Fibroblast of pulmonary artery (primary cell): ENCODE results near the gene RNF212.

Experiments used
- DNase-seq: peaks from one replicate; pipeline ENCODE4 v3.0.0-alpha.2; 2010; ENCODE audit warnings: low read depth
- H3K4me3 ChIP-seq: replicated peaks from 2 replicates; pipeline ENCODE4 v1.5.1; 2011; ENCODE audit warnings: low read depth, mild to moderate bottlenecking, control low read depth, low read length, moderate library complexity
- TF ChIP-seq, protein P1 (sequence below): IDR thresholded peaks from 2 replicates; pipeline ENCODE4 v1.5.1; 2011; ENCODE audit warnings: mild to moderate bottlenecking, control low read depth, low read length, inconsistent platforms; ENCODE audit errors: missing control alignments

The RNF212 gene

DNA sequence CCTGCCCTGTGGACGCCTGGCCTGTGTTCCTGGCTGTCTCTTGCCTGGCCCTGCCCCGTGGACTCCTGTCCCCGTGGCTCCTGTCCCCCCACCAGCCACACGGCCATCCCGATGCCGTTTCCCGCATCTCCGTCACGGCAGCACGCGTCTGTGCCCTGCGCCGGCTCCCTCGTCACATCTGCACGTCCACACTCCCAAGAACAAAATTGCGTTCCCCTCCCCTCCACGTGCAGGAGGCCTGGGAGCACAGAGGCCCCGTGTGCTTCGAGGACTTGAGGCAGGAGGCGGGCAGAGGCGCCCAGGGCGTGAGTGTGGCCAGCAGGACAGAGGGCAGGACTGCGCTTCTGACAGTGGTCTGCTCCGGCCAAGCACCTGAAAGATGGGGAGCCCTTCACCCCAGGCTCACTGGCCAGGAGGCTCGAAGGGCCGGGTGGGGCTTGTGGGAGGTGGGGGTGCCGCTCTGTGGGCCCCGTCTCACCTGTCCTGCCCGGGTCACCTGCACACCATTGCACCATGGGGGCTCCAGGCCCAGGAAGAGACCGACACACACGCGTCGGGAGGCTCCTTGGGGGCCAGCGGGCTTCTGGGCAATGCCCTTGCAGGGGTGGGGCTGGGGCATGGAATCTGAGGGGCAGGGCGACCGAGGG lies 84.7 kb downstream of the RNF212 start:
- no peak for DNase-seq
- TF ChIP-seq, protein P1, sequence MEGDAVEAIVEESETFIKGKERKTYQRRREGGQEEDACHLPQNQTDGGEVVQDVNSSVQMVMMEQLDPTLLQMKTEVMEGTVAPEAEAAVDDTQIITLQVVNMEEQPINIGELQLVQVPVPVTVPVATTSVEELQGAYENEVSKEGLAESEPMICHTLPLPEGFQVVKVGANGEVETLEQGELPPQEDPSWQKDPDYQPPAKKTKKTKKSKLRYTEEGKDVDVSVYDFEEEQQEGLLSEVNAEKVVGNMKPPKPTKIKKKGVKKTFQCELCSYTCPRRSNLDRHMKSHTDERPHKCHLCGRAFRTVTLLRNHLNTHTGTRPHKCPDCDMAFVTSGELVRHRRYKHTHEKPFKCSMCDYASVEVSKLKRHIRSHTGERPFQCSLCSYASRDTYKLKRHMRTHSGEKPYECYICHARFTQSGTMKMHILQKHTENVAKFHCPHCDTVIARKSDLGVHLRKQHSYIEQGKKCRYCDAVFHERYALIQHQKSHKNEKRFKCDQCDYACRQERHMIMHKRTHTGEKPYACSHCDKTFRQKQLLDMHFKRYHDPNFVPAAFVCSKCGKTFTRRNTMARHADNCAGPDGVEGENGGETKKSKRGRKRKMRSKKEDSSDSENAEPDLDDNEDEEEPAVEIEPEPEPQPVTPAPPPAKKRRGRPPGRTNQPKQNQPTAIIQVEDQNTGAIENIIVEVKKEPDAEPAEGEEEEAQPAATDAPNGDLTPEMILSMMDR, result no peak
- no peak overlapping the region for H3K4me3 ChIP-seq

DNA sequence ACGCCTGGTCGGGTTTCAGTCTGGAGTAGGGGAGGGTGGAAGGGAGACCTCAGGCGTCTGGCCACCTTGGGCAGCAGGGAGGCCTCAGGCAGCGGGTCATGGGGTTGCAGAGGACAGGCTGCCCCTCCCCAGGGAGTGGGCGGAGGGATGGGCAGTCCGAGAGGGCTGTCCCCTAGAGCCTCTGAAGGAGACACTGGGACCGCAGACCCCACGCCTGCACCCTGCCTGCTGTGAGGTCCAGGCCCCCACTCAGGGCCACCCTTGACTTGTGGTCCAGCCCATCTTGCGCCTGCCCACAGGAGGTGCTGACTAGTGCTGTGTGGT lies 85.5 kb downstream of the RNF212 start:
- no peak overlapping the region for H3K4me3 ChIP-seq
- TF ChIP-seq, protein P1, result no peak
- no peak for DNase-seq

DNA sequence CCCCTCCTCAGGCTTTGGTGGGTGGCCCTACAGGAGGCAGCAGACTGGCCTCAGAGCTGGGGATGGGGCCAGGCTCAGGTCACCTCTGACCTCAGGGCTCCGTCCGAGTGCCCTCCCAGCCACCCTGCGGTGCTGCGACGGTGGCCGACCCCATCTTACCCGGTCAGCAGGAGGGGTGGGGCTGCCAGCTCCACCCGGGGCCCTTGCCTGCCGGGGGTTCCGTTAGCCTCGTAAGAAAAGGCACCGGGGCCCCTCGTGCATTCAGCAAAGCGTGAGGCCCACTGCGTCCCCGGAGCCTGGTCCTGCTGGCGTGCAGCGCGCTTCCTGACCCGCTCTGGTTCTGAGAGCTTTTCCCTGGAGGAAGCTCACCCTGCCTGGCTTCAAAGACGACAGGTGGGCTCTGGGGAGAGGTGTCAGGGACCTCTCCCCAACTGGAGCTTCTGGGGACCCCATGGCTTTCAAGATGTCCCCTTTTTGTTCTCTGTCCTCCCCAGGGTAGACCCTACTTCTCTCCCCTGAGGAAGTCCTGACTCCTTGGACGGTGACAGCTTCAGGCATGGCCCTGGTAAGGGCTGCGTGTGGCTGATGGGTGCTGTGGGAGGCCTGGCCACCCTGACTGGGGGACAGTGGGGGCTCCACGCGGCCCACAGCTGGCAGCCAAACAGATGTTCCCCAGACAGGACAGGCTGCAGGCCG lies 86.0 kb downstream of the RNF212 start:
- no peak overlapping the region for H3K4me3 ChIP-seq
- DNase-seq, result no peak
- TF ChIP-seq, protein P1, result no peak

DNA sequence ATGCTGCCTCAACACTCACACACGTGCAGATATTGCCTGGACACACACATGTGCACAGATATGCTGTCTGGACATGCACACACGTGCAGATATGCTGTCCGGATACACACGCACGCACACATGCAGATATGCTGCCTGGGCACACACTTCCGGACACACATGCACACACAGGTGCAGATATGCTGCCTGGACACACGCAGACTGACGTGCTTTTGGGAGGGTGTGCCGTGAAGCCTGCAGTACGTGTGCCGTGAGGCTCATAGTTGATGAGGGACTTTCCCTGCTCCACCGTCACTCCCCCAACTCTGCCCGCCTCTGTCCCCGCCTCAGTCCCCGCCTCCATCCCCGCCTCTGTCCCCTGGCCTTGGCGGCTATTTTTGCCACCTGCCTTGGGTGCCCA lies 87.2 kb downstream of the RNF212 start:
- peak; percentile 20 for DNase-seq
- H3K4me3 ChIP-seq, result no peak overlapping the region

DNA sequence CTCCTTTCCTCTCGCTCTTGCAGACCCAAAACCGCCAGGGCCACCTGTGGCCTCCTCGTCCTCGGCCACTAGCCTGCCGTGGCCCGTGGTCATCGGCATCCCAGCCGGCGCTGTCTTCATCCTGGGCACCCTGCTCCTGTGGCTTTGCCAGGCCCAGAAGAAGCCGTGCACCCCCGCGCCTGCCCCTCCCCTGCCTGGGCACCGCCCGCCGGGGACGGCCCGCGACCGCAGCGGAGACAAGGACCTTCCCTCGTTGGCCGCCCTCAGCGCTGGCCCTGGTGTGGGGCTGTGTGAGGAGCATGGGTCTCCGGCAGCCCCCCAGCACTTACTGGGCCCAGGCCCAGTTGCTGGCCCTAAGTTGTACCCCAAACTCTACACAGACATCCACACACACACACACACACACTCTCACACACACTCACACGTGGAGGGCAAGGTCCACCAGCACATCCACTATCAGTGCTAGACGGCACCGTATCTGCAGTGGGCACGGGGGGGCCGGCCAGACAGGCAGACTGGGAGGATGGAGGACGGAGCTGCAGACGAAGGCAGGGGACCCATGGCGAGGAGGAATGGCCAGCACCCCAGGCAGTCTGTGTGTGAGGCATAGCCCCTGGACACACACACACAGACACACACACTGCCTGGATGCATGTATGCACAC lies 88.3 kb downstream of the RNF212 start:
- no peak overlapping the region for H3K4me3 ChIP-seq
- no peak for DNase-seq
- TF ChIP-seq, protein P1, result no peak

More for the DNA sequence above, 87.2 kb downstream of the RNF212 start:
- TF ChIP-seq, protein P1, result no peak

DNA sequence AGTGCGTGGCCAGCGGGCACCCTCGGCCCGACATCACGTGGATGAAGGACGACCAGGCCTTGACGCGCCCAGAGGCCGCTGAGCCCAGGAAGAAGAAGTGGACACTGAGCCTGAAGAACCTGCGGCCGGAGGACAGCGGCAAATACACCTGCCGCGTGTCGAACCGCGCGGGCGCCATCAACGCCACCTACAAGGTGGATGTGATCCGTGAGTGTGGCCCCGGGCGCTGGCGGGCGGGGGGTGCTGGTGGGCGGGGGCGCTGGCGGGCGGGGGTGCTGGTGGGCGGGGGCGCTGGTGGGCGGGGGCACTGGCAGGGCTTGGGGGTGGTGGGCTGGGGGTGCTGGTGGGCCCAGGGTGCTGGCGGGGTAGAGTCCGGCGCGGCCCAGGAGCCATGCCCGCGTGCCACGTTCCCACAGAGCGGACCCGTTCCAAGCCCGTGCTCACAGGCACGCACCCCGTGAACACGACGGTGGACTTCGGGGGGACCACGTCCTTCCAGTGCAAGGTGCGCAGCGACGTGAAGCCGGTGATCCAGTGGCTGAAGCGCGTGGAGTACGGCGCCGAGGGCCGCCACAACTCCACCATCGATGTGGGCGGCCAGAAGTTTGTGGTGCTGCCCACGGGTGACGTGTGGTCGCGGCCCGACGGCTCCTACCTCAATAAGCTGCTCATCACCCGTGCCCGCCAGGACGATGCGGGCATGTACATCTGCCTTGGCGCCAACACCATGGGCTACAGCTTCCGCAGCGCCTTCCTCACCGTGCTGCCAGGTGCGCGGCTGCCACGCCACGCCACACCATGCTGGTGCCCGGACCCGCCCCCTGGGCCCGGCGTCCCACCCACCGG lies 89.2 kb downstream of the RNF212 start:
- no peak for DNase-seq
- H3K4me3 ChIP-seq, result no peak overlapping the region
- TF ChIP-seq, protein P1, result no peak
